Measurements from ENCODE around the gene ZNF462. TPM values are rescaled to one million over a fixed set of nuclear protein-coding genes. Genes with fewer than 3 reads are reported as not detected.

ZNF462 gene
- total RNA-seq, 1 donor = 0.42 TPM

GRCh38 chr9:107044872-107045271 lies 181.9 kb downstream of the ZNF462 start:
- H3K27me3 ChIP-seq (ENCODE audit: insufficient read depth, low read length) = no peaks in the 10 kb centered on the region
- H3K4me1 ChIP-seq (ENCODE audit: insufficient read depth, low read length) = no peaks in the 10 kb centered on the region
- H3K9me3 ChIP-seq (ENCODE audit: low read depth, low read length) = no peaks in the 10 kb centered on the region
- H3K4me3 ChIP-seq (ENCODE audit: low read length) = no peak overlapping the region

DNA sequence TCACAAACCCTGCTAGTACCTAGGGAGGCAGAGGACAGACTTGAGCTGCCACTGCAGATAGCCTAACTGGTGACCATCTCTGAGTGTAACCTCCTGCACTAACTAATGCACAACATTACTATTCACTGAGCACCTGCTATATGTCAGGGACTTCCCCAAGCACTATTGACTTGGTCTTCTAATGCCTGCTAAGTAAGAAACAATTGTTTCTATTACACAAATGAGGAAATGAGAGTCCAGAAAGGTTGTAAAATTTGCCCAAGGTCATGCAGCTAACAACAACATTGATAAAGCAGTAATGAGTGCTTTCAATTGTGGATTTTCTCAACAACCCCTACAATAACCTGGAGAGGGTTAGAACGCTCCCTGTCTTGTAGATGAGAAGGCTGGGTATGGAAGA lies 183.7 kb downstream of the ZNF462 start:
- H3K9me3 ChIP-seq (ENCODE audit: low read depth, low read length) = no peaks in the 10 kb centered on the region

GRCh38 chr9:107049046-107049802 lies 186.3 kb downstream of the ZNF462 start:
- Histone ChIP-seq H3K9me3 (ENCODE audit: low read depth, low read length) (no peaks in the 10 kb centered on the region), H3K4me3 (ENCODE audit: low read length) (no peak overlapping the region), H3K4me1 (ENCODE audit: insufficient read depth, low read length) (no peaks in the 10 kb centered on the region), H3K27me3 (ENCODE audit: insufficient read depth, low read length) (no peaks in the 10 kb centered on the region)

More for the DNA sequence above, 183.7 kb downstream of the ZNF462 start:
- H3K4me1 ChIP-seq (ENCODE audit: insufficient read depth, low read length) = no peaks in the 10 kb centered on the region
- no peaks in the 10 kb centered on the region for H3K27me3 ChIP-seq (ENCODE audit: insufficient read depth, low read length)
- H3K4me3 ChIP-seq (ENCODE audit: low read length) = no peak overlapping the region

GRCh38 chr9:107049803-107050184 lies 186.8 kb downstream of the ZNF462 start:
- Histone ChIP-seq H3K4me3 (ENCODE audit: low read length) (no peak overlapping the region), H3K27me3 (ENCODE audit: insufficient read depth, low read length) (no peaks in the 10 kb centered on the region), H3K9me3 (ENCODE audit: low read depth, low read length) (no peaks in the 10 kb centered on the region), H3K4me1 (ENCODE audit: insufficient read depth, low read length) (no peaks in the 10 kb centered on the region)

DNA sequence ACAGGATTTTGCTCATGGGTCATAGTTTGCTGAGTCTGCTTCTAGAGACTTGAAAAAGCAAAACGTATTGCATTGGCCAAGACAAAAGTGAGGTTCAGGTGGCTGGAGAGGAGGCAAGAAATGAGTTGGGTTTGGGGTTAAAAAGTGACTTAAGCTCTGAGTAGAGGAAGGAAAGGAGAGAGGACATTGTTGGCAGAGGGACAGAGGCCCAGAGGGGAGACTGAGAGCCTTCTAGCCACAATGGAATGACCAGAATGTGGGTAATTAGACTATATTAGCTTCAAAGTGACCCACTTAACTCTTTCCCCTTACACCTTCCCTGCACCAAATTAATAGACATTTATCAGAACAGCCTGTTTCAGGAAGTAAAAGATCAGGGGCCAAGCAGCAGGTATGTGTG lies 188.4 kb downstream of the ZNF462 start:
- H3K4me1 ChIP-seq (ENCODE audit: insufficient read depth, low read length) = no peaks in the 10 kb centered on the region
- no peaks in the 10 kb centered on the region for H3K9me3 ChIP-seq (ENCODE audit: low read depth, low read length)
- no peaks in the 10 kb centered on the region for H3K27me3 ChIP-seq (ENCODE audit: insufficient read depth, low read length)
- no peak overlapping the region for H3K4me3 ChIP-seq (ENCODE audit: low read length)

GRCh38 chr9:107054146-107054545 lies 191.2 kb downstream of the ZNF462 start:
- H3K4me1 ChIP-seq (ENCODE audit: insufficient read depth, low read length) = no peaks in the 10 kb centered on the region
- H3K27me3 ChIP-seq (ENCODE audit: insufficient read depth, low read length) = no peaks in the 10 kb centered on the region
- no peaks in the 10 kb centered on the region for H3K9me3 ChIP-seq (ENCODE audit: low read depth, low read length)
- no peak overlapping the region for H3K4me3 ChIP-seq (ENCODE audit: low read length)

DNA sequence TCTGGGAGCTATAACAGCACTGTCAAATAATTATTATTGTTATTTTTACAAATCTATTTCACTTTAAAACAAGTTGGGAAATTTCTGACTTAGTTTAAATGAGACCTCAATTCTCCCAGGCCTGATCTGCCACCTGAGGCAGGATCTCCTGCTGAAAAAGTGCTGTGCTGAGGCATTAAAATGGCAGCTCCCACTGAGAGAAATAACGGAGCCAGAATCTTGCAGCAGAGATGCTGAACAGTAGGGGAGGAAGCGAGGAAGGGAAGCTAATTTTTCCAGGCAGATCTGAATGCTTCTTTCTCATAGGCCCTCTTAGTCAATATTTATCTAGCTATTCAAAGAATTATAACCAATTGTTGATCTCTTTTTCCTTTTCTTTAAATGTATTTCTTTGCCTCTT lies 196.3 kb downstream of the ZNF462 start:
- no peaks in the 10 kb centered on the region for H3K27me3 ChIP-seq (ENCODE audit: insufficient read depth, low read length)

GRCh38 chr9:107060062-107060461 lies 197.1 kb downstream of the ZNF462 start:
- H3K4me3 ChIP-seq (ENCODE audit: low read length) = no peak overlapping the region
- no peaks in the 10 kb centered on the region for H3K27me3 ChIP-seq (ENCODE audit: insufficient read depth, low read length)
- peaks cover 7% of the 10 kb centered on the region for H3K4me1 ChIP-seq (ENCODE audit: insufficient read depth, low read length)
- no peaks in the 10 kb centered on the region for H3K9me3 ChIP-seq (ENCODE audit: low read depth, low read length)

More for the DNA sequence above, 196.3 kb downstream of the ZNF462 start:
- H3K4me1 ChIP-seq (ENCODE audit: insufficient read depth, low read length) = peaks cover 7% of the 10 kb centered on the region
- H3K9me3 ChIP-seq (ENCODE audit: low read depth, low read length) = no peaks in the 10 kb centered on the region
- H3K4me3 ChIP-seq (ENCODE audit: low read length) = no peak overlapping the region
